ENCODE data around the gene SLAMF7. TPM values are rescaled to one million over a fixed set of nuclear protein-coding genes. Genes with fewer than 3 reads are reported as not detected.

SLAMF7 gene
- polyA plus RNA-seq, 2 of the 4 experiments (the other 2 are of a cell fraction): 0.57 to 1.8 TPM

- 60% methylated on average over 8 of the region's 8 CpGs for whole genome bisulfite sequencing (ENCODE audit: missing lambda C conversion rate)
- no peak for FAIRE-seq
- no peak overlapping the region for H3K4me2 ChIP-seq
- DNase-seq (ENCODE audit: low read depth in 1 of 2, low spot score in 1 of 2): no peak
- no peak for TF ChIP-seq HOXA7 (CRISPR knock-in tag; IDR thresholded peaks at IDR 0.05)
- TF ChIP-seq HMGXB4 (CRISPR knock-in tag; IDR thresholded peaks at IDR 0.05; ENCODE audit: borderline replicate concordance): no peak
- TF ChIP-seq MAZ (IDR thresholded peaks at IDR 0.05; ENCODE audit: borderline replicate concordance, low read depth, low read length): no peak
- no peak for TF ChIP-seq HES2 (IDR thresholded peaks at IDR 0.05)
- no peak for TF ChIP-seq MAFK (IDR thresholded peaks at IDR 0.05; ENCODE audit: partially characterized antibody)
- TF ChIP-seq HDAC2 (IDR thresholded peaks at IDR 0.05): no peak
- TF ChIP-seq CBX8 (IDR thresholded peaks at IDR 0.05): no peak
- TF ChIP-seq JUNB (IDR thresholded peaks at IDR 0.05): no peak
- no peak for TF ChIP-seq ZSCAN20 (CRISPR knock-in tag; IDR thresholded peaks at IDR 0.05)
- no peak for TF ChIP-seq FOXS1 (CRISPR knock-in tag; IDR thresholded peaks at IDR 0.05)
- no peak for TF ChIP-seq JUN (IDR thresholded peaks at IDR 0.05)
- no peak for TF ChIP-seq RFX5 (IDR thresholded peaks at IDR 0.05)
- no peak for TF ChIP-seq RNF2 (IDR thresholded peaks at IDR 0.05; ENCODE audit: borderline replicate concordance, low read depth)
- no peak for TF ChIP-seq BHLHE40 (IDR thresholded peaks at IDR 0.05; ENCODE audit: low read depth, low read length)
- no peak overlapping the region for H3K27ac ChIP-seq
- ATAC-seq: no peak
- ChIA-PET POLR2A (no interaction called here), CTCF (interaction anchor here (2.0 kb wide), 1 partner anchor 67 kb away, joined by 4 read pairs; no protein-coding TSS in a partner anchor)
- H3K4me3 ChIP-seq: no peak overlapping the region
- H3K9me3 ChIP-seq: no peaks in the 10 kb centered on the region
- peaks cover 4% of the 10 kb centered on the region; the same call in 1 of the 3 replicates for H3K4me1 ChIP-seq
These were observed 3.5 kb downstream of the SLAMF7 start for GRCh38 chr1:160742428-160743127.

- ChIA-PET CTCF (interaction anchor here (2.0 kb wide), 1 partner anchor 68 kb away, joined by 4 read pairs; no protein-coding TSS in a partner anchor), POLR2A (no interaction called here)
- H3K9me3 ChIP-seq: no peaks in the 10 kb centered on the region
- ATAC-seq (no peak), DNase-seq (ENCODE audit: low read depth in 1 of 2, low spot score in 1 of 2) (no peak), FAIRE-seq (no peak)
- 59% methylated on average over 3 of the region's 3 CpGs for WGBS (ENCODE audit: missing lambda C conversion rate)
- no peak overlapping the region for H3K4me2 ChIP-seq
- H3K27ac ChIP-seq: no peak overlapping the region
- H3K4me1 ChIP-seq: peaks cover 9% of the 10 kb centered on the region
- H3K4me3 ChIP-seq: no peak overlapping the region
- TF ChIP-seq RARB (CRISPR knock-in tag; IDR thresholded peaks at IDR 0.05) (no peak), RNF2 (IDR thresholded peaks at IDR 0.05; ENCODE audit: borderline replicate concordance, low read depth) (no peak), GATA3 (IDR thresholded peaks at IDR 0.05; ENCODE audit: borderline replicate concordance) (no peak), JUN (IDR thresholded peaks at IDR 0.05) (no peak), HMGXB4 (CRISPR knock-in tag; IDR thresholded peaks at IDR 0.05; ENCODE audit: borderline replicate concordance) (no peak), POLR2A (IDR thresholded peaks at IDR 0.05; ENCODE audit: low read length) (no peak), EHMT2 (IDR thresholded peaks at IDR 0.05; ENCODE audit: low read depth) (no peak), REST (IDR thresholded peaks at IDR 0.05) (no peak), POLR2AphosphoS2 (conservative IDR thresholded peaks at IDR 0.05; ENCODE audit: low read length) (no peak), PBX3 (IDR thresholded peaks at IDR 0.05) (no peak), JUNB (IDR thresholded peaks at IDR 0.05) (no peak), ELK1 (IDR thresholded peaks at IDR 0.05; ENCODE audit: low read depth, low read length) (no peak)
These were observed 4.2 kb downstream of the SLAMF7 start for GRCh38 chr1:160743266-160743665.

Measured in A549 (cell line).